ENCODE results near the gene ITIH5. TPM values are rescaled to one million over a fixed set of nuclear protein-coding genes. Genes with fewer than 3 reads are reported as not detected.

The ITIH5 gene
- polyA plus RNA-seq, 1 donor from 2014 or later = 0.28 TPM

- no peak overlapping the region for H2AFZ ChIP-seq (ENCODE audit: low read depth, low read length)
- TF ChIP-seq MXI1 (conservative IDR thresholded peaks at IDR 0.05; ENCODE audit: poor library complexity, severe bottlenecking) (no peak), RAD21 (conservative IDR thresholded peaks at IDR 0.05) (no peak), SMC3 (conservative IDR thresholded peaks at IDR 0.05; ENCODE audit: poor library complexity) (no peak), TAF1 (IDR thresholded peaks at IDR 0.05; ENCODE audit: low read depth) (no peak), EZH2 (IDR thresholded peaks at IDR 0.05; ENCODE audit: borderline replicate concordance, insufficient read depth, low read length, poor library complexity, severe bottlenecking) (no peak), EP300 (conservative IDR thresholded peaks at IDR 0.05; ENCODE audit: poor library complexity, severe bottlenecking) (peak; percentile 30), REST (IDR thresholded peaks at IDR 0.05; ENCODE audit: borderline replicate concordance) (no peak), POLR2AphosphoS5 (IDR thresholded peaks at IDR 0.05) (peak; percentile 33)
- H4K20me1 ChIP-seq (ENCODE audit: insufficient read depth) = no peaks in the 10 kb centered on the region
- no peak overlapping the region for H3K4me3 ChIP-seq (ENCODE audit: low read length)
- no peaks in the 10 kb centered on the region for H3K36me3 ChIP-seq (ENCODE audit: insufficient read depth, low read length)
- H3K9me2 ChIP-seq (ENCODE audit: insufficient read depth, low read length) = no peaks in the 10 kb centered on the region
- H3F3A ChIP-seq (ENCODE audit: insufficient read depth, low read length, poor library complexity, severe bottlenecking) = no peaks in the 10 kb centered on the region
- no peaks in the 10 kb centered on the region for H3K79me2 ChIP-seq (replicated peaks; ENCODE audit: insufficient read depth, low read length)
- no peak overlapping the region for H3K9ac ChIP-seq (ENCODE audit: low read length)
- no peak overlapping the region for H3K4me2 ChIP-seq (ENCODE audit: low read length)
- no peak overlapping the region for H3K27ac ChIP-seq (ENCODE audit: low read length)
- no peaks in the 10 kb centered on the region for H3K27me3 ChIP-seq (ENCODE audit: insufficient read depth, low read depth, low read length)
- H3K9me3 ChIP-seq (ENCODE audit: low read length) = no peaks in the 10 kb centered on the region
Observed at GRCh38 chr10:7700577-7701125, 33.9 kb upstream of the ITIH5 start.

- H3F3A ChIP-seq (ENCODE audit: insufficient read depth, low read length, poor library complexity, severe bottlenecking) = no peaks in the 10 kb centered on the region
- H3K9me2 ChIP-seq (ENCODE audit: insufficient read depth, low read length) = no peaks in the 10 kb centered on the region
- H3K36me3 ChIP-seq (ENCODE audit: insufficient read depth, low read length) = no peaks in the 10 kb centered on the region
- no peaks in the 10 kb centered on the region for H3K27me3 ChIP-seq (ENCODE audit: insufficient read depth, low read depth, low read length)
- TF ChIP-seq EP300 (conservative IDR thresholded peaks at IDR 0.05; ENCODE audit: poor library complexity, severe bottlenecking) = no peak
- TF ChIP-seq REST (IDR thresholded peaks at IDR 0.05; ENCODE audit: borderline replicate concordance) = no peak
- TF ChIP-seq EZH2 (IDR thresholded peaks at IDR 0.05; ENCODE audit: borderline replicate concordance, insufficient read depth, low read length, poor library complexity, severe bottlenecking) = no peak
- TF ChIP-seq SMC3 (conservative IDR thresholded peaks at IDR 0.05; ENCODE audit: poor library complexity) = no peak
- TF ChIP-seq POLR2AphosphoS5 (IDR thresholded peaks at IDR 0.05) = no peak
- TF ChIP-seq MXI1 (conservative IDR thresholded peaks at IDR 0.05; ENCODE audit: poor library complexity, severe bottlenecking) = no peak
- TF ChIP-seq CTCF (IDR thresholded peaks at IDR 0.05; ENCODE audit: poor library complexity, severe bottlenecking) = no peak
- no peak for TF ChIP-seq RAD21 (conservative IDR thresholded peaks at IDR 0.05)
- no peak for TF ChIP-seq TAF1 (IDR thresholded peaks at IDR 0.05; ENCODE audit: low read depth)
- H3K27ac ChIP-seq (ENCODE audit: low read length) = no peak overlapping the region
- no peak overlapping the region for H2AFZ ChIP-seq (ENCODE audit: low read depth, low read length)
- H3K4me2 ChIP-seq (ENCODE audit: low read length) = no peak overlapping the region
- no peaks in the 10 kb centered on the region for H4K20me1 ChIP-seq (ENCODE audit: insufficient read depth)
- H3K4me3 ChIP-seq (ENCODE audit: low read length) = no peak overlapping the region
- no peak overlapping the region for H3K9ac ChIP-seq (ENCODE audit: low read length)
- H3K9me3 ChIP-seq (ENCODE audit: low read length) = no peaks in the 10 kb centered on the region
- H3K79me2 ChIP-seq (replicated peaks; ENCODE audit: insufficient read depth, low read length) = no peaks in the 10 kb centered on the region
Observed at GRCh38 chr10:7697426-7697825, 30.7 kb upstream of the ITIH5 start.
